Adrenal gland (tissue), 12 donors: ENCODE data around the gene PAX5. TPM values are rescaled to one million over a fixed set of nuclear protein-coding genes. Genes with fewer than 3 reads are reported as not detected.

Source experiments
- DNase-seq, 7 donors: peaks; one replicate each; pipeline ENCODE4 v3.0.0-alpha.2; 2019 to 2020
- H3K27ac ChIP-seq, 5 donors: fragments of 200-600 bp; sonication (generic) in 4 of 5; 1 replicate in 3 of 5; 2 replicates in 2 of 5; pipeline versions ENCODE4 v1.5.1 to v1.8.0; 2016 to 2020; ENCODE audit warnings: mild to moderate bottlenecking in 1 of 5
- H3K27me3 ChIP-seq: fragments of 200-600 bp; 2 replicates; pipeline ENCODE4 v1.8.0; 2021
- H3K36me3 ChIP-seq, 2 donors: fragments of 200-600 bp; replicated peaks in 1 of 2; 1 replicate in 1 of 2; 2 replicates in 1 of 2; pipeline versions ENCODE4 v1.5.1 to v1.8.0; 2018 to 2022
- H3K4me1 ChIP-seq, 2 donors: fragments of 200-600 bp; replicated peaks in 1 of 2; 1 replicate in 1 of 2; 2 replicates in 1 of 2; pipeline versions ENCODE4 v1.5.1 to v1.8.0; 2018 to 2021
- H3K4me3 ChIP-seq, 4 donors: fragments of 200-600 bp; sonication (generic) in 3 of 4; one replicate each; pipeline ENCODE4 v1.5.1; 2016 to 2018
- H3K9me3 ChIP-seq, 3 donors: fragments of 200-600 bp; sonication (generic) in 1 of 3; replicated peaks in 1 of 3; 1 replicate in 2 of 3; 2 replicates in 1 of 3; pipeline versions ENCODE4 v1.5.1 to v1.8.0; 2016 to 2021
- POLR2A ChIP-seq, 2 donors: fragments of 450-650 bp; IDR thresholded peaks; one replicate each; pipeline ENCODE4 v1.6.1; 2017; ENCODE audit warnings: antibody characterized with exemption in 2 of 2, mild to moderate bottlenecking in 2 of 2, moderate library complexity in 1 of 2
- WGBS, 4 donors: extraction: QIAGEN DNeasy Blood & Tissue Kit in 2 of 4; methylation state at CpG; one replicate each; pipeline versions ENCODE4 v1.1.5 to v1.1.7; 2013 to 2017; 5-methylcytosine and 5-hydroxymethylcytosine counted together
- intact Hi-C, 2 donors: fragments of 100-400 bp; cut with DNase I; formaldehyde crosslinking; loops; one replicate each; pipeline versions ENCODE4 v1.14.1 to v1.15.0; 2022 to 2023
- polyA plus RNA-seq, 3 donors: library from polyadenylated mRNA; stranded (reverse); fragments of 200-250 nt in 2 of 3; fragments of 350-450 nt in 1 of 3; fragmentation: Illumina TruSeq in 1 of 3; extraction: RNeasy Lipid Tissue Mini Kit (QIAGEN cat#74804) in 1 of 3; gene quantifications; one replicate each; pipeline ENCODE4 v1.2.3, GENCODE V29; 2013 to 2014
- total RNA-seq, 9 donors: library from RNA; depleted of rRNA in 4 of 9; stranded (reverse); fragments of >200 nt in 4 of 9; fragments of 120-200 nt in 1 of 9; fragmentation: NEBNext Ultra II Directional in 1 of 9; extraction: Animal tissue kit (Norgen Biotek cat#: 25700) in 1 of 9; gene quantifications; one replicate each; pipeline versions ENCODE4 v1.1.0 to v1.2.4, GENCODE V29; 2013 to 2023
- TF ChIP-seq, protein P1 (sequence below), 6 experiments: fragments of 450-650 bp in 4 of 6; fragments of 200-600 bp in 2 of 6; sonication (generic) in 1 of 6; IDR thresholded peaks; 1 replicate in 5 of 6; 2 replicates in 1 of 6; pipeline versions ENCODE4 v1.5.1 to v1.8.0; 2016 to 2021; ENCODE audit warnings: antibody characterized with exemption in 6 of 6, mild to moderate bottlenecking in 2 of 6, moderate library complexity in 1 of 6
- donor health status: healthy with polysubstance abuse.
- donor health status: Bipolar disorder and iron deficiency.
- donor health status: DM: yes; HTN: yes; CAD: no.
- donor health status: DM: no; HTN: no; CAD: no.
- donor health status: DM: no; HTN: no; CAD: no.
- donor health status: DM: yes; HTN: yes; CAD: no.

PAX5 gene
- total and polyA plus RNA-seq, 12 donors = under 0.01 to 0.22 (median 0.09) TPM; not detected in 6

DNA sequence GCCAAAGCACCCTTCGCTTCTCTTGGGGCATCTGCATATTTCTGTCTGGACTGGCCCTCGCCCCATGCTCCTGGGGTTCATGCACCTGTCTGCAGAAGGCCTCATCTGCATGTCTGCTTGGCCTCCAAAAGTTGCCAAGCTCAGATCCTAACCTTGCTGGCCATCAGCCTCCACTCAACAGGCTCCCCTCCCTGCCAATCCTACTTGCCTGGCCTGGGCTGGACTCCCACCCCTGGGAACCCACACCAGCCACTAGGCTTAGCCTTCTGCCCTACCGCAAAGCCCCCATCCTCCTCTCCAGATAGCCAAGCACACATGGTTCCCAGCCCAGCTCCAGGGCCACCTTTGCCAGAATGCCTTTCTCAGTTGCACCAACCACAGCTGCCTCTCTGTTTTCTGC lies 159.8 kb downstream of the PAX5 start:
- Histone ChIP-seq H3K4me1 (peaks cover 0 to 8% of the 10 kb centered on the region in 2 donors), H3K9me3 (no peaks in the 10 kb centered on the region), H3K36me3 (no peaks in the 10 kb centered on the region), H3K4me3 (no peak overlapping the region), H3K27me3 (no peaks in the 10 kb centered on the region), H3K27ac (no peak overlapping the region)
- DNase-seq = no peak
- WGBS, 4 donors = 82 to 93% (median 89%) methylated on average over 3 of the region's 3 CpGs
- intact Hi-C loops = loop anchor here in 1 of 2 donors (5.0 kb wide), 1 partner anchor 388 kb away; no protein-coding TSS in a partner anchor
- TF ChIP-seq, protein P1, sequence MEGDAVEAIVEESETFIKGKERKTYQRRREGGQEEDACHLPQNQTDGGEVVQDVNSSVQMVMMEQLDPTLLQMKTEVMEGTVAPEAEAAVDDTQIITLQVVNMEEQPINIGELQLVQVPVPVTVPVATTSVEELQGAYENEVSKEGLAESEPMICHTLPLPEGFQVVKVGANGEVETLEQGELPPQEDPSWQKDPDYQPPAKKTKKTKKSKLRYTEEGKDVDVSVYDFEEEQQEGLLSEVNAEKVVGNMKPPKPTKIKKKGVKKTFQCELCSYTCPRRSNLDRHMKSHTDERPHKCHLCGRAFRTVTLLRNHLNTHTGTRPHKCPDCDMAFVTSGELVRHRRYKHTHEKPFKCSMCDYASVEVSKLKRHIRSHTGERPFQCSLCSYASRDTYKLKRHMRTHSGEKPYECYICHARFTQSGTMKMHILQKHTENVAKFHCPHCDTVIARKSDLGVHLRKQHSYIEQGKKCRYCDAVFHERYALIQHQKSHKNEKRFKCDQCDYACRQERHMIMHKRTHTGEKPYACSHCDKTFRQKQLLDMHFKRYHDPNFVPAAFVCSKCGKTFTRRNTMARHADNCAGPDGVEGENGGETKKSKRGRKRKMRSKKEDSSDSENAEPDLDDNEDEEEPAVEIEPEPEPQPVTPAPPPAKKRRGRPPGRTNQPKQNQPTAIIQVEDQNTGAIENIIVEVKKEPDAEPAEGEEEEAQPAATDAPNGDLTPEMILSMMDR (IDR thresholded peaks at IDR 0.05) = no peak
- no peak for TF ChIP-seq POLR2A (IDR thresholded peaks at IDR 0.05)

DNA sequence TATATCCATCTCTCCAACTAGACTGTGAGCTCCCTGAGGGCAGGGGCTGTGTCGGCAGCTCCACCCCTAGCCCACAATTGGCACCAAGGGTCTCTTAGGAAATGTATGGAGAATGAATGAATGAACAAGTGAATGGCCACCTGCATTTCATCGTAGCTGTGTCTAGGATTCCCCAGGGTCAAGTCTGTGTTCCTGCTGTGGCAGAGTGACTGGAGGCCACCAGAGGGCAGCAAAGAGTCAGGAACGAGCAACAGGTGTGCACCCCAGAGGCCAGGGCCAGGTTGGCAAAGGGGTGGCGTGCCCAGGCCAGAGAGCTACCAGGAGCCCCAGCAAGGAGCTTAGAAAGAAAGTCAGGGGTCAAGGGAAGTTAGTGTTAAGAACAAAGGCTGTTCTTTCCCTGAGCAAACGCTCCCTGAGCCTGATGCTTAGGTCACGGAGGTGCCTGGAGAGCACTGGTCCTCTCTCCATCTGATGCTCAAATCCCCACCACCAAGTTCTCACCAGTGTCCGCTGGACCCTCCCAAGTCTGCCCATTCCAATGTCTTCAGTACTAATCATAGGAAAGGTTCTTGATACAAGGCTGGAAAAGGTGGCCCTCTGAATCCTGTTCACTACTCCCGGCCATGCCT lies 160.7 kb downstream of the PAX5 start:
- Histone ChIP-seq H3K4me1 (peaks cover 0 to 8% of the 10 kb centered on the region in 2 donors), H3K27me3 (no peaks in the 10 kb centered on the region), H3K4me3 (no peak overlapping the region), H3K27ac (no peak overlapping the region), H3K9me3 (no peaks in the 10 kb centered on the region), H3K36me3 (no peaks in the 10 kb centered on the region)
- 46 to 50% (median 47%) methylated on average over 8 of the region's 8 CpGs for WGBS, 4 donors
- DNase-seq = peak; percentile 64 to 80 (median 68)
- intact Hi-C loops = loop anchor here in 1 of 2 donors (5.0 kb wide), 1 partner anchor 389 kb away; no protein-coding TSS in a partner anchor
- TF ChIP-seq, protein P1 (IDR thresholded peaks at IDR 0.05) = peak; percentile 68 to 83 (median 76)
- TF ChIP-seq POLR2A (IDR thresholded peaks at IDR 0.05) = no peak

DNA sequence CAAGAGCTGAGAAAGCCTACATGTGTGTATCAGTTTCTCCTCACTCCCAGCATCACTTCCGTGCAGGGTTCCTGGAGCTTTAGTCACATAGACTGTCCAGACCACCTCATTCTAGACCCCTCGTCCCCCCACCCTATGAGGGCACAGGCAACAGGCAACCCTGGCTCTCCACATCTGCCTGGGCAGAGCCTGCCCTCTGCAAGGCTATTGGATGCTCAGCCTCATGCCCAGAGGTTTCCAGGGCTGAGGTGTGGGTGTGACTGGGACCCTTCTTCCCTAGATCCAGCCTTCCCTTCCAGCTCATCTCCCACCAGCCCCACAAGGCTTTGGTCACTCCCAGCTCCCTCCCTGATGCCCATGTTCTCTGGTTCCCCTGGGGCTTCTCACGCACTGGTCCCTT lies 161.4 kb downstream of the PAX5 start:
- intact Hi-C loops = loop anchor here in 1 of 2 donors (5.0 kb wide), 1 partner anchor 390 kb away; no protein-coding TSS in a partner anchor
- WGBS, 4 donors = 57 to 61% (median 58%) methylated on average over 3 of the region's 3 CpGs

DNA sequence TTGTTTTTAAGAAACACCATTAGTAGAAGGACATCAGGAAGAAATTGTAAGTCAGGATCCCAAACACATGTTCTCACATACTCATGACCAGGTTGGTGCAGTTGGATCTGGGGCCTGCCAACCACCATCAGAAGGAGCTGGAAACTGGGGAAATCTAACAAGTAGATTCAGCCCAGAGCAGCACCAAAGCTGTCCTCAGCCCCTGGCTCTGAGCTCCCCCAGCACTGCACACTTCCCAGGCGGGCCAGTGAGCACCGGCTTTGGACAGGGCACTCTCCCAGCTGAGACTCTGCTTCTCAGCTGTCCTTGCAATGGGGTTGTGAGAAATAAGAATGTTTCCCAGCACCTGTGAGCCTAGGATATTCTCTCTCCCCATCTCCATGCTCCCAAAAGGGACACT lies 162.5 kb downstream of the PAX5 start:
- no peaks in the 10 kb centered on the region for H3K27me3 ChIP-seq
- H3K27ac ChIP-seq = no peak overlapping the region
- H3K9me3 ChIP-seq = no peaks in the 10 kb centered on the region
- H3K4me1 ChIP-seq = peaks cover 0 to 8% of the 10 kb centered on the region in 2 donors
- TF ChIP-seq, protein P1 (IDR thresholded peaks at IDR 0.05) = no peak
- no peak for TF ChIP-seq POLR2A (IDR thresholded peaks at IDR 0.05)
- DNase-seq = no peak
- no peak overlapping the region for H3K4me3 ChIP-seq
- intact Hi-C loops = loop anchor here in 1 of 2 donors (5.0 kb wide), 1 partner anchor 391 kb away; no protein-coding TSS in a partner anchor
- H3K36me3 ChIP-seq = no peaks in the 10 kb centered on the region
- 77 to 100% (median 86%) methylated on average over 2 of the region's 2 CpGs for WGBS, 4 donors

More for the DNA sequence above, 161.4 kb downstream of the PAX5 start:
- Histone ChIP-seq H3K4me1 (peaks cover 0 to 8% of the 10 kb centered on the region in 2 donors), H3K9me3 (no peaks in the 10 kb centered on the region), H3K27me3 (no peaks in the 10 kb centered on the region), H3K36me3 (no peaks in the 10 kb centered on the region), H3K4me3 (no peak overlapping the region), H3K27ac (no peak overlapping the region)
- no peak for DNase-seq
- no peak for TF ChIP-seq POLR2A (IDR thresholded peaks at IDR 0.05)
